Stimulated activated CD8-positive, alpha-beta memory T cell treated with anti-CD3 and anti-CD28 coated beads, Interleukin-4, amount 100 ng/mL, for 1 hour (primary cell): ENCODE results near the gene UBR2.

Experiments used
- DNase-seq, 2 donors: peaks; one replicate each; pipeline ENCODE4 v3.0.0-alpha.2; 2020; ENCODE audit warnings: low read depth in 2 of 2, low spot score in 1 of 2

Gene UBR2

GRCh38 chr6:42563697-42564505 lies at the start of gene UBR2:
Gene UBR2, plus strand, starts transcription at chr6:42564029. Its CDS starts 291 bp downstream, at chr6:42564320.
- peak; percentile 69 to 87 for DNase-seq

- no peak for DNase-seq
These were observed 49.1 kb upstream of the UBR2 start for GRCh38 chr6:42514745-42515144.

DNA sequence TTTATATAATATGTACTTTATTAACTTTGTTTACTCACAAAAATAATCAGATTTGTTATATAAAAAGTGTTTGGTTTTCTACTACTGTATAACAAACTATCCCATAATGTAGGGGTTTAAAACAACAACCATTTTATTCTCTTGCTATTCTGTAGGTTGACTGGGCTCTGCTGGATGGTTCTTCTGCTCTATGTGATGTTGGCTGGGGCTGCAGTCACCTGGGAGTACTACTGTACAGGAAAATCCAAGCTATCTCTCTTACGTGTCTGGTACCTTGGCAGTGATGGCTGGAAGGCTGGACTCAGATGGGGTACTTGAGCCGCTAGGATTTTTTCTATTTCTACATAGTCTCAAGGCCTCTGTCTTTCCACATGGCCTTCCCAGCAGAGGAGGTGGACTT lies 44.0 kb upstream of the UBR2 start:
- DNase-seq = no peak

DNA sequence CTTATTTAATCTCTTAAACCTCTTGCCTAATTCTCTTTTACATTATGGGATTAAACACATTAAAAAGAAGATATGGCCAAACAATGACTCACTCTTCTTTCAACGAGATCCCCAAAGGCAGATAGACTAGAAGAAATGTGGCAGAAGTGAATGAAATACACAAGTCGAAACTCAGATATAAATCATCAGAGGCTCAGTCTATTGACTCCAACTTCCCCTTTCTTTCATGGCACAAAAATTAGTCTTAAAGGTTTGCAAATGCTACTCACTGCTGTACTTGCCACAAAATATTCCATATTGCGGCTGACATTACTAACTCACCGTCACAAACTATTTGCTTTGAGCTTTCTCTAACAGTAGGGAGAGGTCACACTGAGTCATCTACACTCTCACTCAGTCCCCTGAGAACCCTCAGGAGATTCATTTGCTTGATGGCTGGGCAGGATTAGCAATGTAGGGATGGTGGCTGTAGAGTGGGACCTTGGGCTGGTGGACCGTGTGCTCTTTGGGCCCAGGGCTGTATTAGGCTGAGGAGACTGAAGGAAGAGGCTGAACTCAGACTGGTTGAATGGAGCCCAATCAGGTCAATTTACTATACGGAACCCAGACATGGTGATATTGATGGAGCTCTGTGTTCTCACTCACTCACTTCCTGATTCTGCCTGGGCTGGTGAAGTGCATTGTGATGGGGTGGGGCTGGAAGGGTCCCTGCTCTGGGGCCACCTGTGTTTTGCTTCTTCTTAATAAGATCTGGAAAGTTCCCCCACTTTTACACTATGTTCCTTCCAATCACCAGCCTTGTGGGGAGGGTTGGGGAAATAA lies 42.8 kb upstream of the UBR2 start:
- DNase-seq = no peak

DNA sequence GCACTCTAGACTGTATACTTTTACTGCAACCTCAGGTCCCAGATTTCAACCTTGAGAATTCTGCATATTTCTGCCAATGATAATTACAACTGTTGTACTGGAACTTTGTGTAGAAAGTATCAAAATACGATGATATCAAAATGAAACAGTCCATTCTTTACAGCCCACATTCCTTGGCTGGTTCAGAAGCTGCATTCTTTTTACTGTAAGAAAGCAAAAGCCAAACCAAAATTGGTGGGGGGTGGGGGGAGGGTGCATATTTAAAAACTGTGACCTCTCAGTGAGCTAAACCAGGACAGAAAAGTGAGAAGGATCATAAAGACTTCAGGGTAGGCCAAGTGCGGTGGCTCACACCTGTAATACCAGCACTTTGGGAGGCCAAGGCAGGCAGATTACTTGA lies 41.8 kb upstream of the UBR2 start:
- no peak for DNase-seq

- DNase-seq = no peak
These were observed 40.7 kb upstream of the UBR2 start for GRCh38 chr6:42522942-42523814.

DNA sequence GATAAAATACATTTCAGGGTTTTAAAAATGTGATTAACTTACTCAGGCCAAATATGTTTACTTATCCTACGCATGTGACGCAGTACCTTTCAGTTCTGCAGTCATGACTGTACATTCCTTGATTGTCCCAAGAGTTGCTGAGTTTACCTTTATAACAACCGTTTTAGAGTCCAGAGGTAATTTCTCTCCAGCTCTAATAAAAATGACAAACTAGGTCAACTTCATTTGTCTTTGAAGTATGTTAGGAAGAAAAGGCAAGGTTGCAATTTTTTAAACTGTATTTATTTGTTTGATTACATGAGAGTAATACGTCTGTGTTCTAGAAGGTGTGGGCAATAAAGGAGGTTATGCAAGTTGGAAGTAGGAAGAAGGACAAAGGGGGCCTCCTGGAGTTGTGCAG lies 38.6 kb upstream of the UBR2 start:
- DNase-seq = no peak

- no peak for DNase-seq
These were observed 37.2 kb upstream of the UBR2 start for GRCh38 chr6:42526616-42527015.

DNA sequence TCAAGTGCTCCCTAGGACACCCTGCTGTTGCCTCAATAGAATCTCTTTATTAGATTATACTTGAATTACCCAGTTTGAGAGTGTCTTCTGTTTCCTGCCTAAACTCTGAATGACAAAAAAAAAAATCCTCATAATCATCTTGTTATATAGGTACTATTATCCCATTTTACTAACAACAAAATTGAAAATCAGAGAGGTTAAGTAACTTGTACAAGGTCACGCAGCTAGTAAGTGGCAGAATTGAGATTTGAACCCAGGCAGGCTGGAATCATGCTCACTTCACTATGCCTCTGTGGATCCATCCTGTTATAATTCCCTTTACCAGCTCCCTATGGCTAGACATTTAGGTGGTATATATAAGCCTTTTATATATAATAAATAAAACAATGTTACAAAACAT lies 36.6 kb upstream of the UBR2 start:
- DNase-seq = no peak

DNA sequence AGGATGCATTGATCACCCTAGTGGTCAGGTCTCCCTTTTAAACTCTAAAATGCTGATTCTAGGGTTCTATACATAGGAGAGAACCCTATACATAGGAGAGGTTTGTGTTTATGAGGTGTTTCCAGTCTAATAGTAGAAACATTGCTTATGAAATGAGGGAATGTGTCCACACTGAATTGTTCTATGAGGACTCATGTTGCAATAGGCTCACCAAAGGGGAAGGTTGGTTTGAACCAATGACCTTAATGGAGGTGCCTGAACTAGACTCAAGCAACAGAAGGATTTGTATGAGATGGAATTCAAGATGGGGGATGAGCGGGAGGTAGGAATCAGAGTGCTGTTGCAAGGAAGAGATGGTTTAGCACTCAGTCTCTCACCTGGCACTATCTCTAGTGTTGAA lies 33.5 kb upstream of the UBR2 start:
- DNase-seq = no peak

DNA sequence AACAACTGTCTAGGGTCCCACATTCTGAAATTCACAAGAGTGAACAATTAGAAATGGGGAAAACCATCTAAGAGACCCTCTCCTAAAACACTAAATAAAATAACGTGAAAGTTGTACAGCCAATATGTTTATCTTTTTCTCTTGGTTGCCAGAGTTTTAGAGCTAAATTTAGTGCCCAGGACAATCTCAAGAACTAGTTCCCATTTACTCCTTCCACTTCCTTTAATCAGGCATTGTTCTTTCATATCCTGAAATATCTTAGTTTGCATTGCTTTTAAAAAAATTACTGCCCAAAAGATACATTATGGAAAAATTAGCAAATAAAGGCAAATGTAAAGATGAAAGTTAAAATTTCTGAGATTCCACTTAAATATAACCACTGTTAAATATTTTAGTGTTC lies 33.1 kb upstream of the UBR2 start:
- DNase-seq = no peak

DNA sequence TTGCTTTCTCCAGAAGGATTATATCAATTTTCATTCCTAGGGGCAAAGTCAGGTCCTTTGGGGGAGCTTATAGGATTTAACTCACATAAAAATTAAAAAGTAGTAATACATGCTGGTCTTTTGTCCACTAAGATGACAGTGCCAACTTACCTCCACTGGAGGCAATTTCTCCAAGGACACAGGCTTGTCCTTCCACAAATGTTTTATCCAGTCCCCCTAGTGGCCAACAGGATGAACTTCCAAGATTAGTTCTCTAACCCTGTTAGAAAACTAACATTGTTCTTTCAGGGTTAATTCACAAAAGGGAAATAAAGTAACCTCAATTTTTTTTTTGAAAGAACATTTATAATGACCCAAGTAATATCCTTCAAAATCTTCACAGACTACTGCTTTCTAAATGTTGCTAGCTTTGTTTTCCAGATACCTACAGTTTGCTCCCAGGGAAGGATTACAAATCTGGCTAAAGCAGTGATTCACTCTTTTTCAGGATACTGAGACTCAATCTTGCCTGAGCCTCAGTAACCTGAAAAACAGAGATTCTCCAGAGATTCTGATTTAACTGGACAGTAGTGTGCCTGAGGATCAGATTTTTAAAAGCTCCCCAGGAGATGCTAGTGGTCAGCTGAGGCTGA lies 31.7 kb upstream of the UBR2 start:
- no peak for DNase-seq

DNA sequence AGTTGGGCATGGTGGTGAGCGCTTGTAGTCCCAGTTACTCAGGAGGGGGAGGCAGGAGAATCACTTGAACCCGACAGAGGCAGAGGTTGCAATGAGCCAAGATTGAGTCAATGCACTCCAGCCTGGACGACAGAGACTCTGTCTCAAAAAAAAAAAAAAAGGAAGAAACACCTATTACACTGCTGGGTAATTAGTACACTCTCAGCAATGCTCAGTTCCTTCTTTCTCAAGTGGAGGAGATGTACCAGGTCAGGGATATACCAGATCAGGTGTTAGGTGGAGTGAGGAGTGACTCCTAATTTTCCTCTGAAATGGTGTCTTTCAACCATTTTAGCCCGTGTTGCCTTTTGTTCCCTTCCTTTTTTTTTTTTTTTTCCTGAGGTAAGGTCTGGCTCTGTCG lies 30.0 kb upstream of the UBR2 start:
- DNase-seq = no peak

- no peak for DNase-seq
These were observed 26.3 kb upstream of the UBR2 start for GRCh38 chr6:42537536-42537935.

GRCh38 chr6:42539135-42539534 lies 24.7 kb upstream of the UBR2 start:
- no peak for DNase-seq

DNA sequence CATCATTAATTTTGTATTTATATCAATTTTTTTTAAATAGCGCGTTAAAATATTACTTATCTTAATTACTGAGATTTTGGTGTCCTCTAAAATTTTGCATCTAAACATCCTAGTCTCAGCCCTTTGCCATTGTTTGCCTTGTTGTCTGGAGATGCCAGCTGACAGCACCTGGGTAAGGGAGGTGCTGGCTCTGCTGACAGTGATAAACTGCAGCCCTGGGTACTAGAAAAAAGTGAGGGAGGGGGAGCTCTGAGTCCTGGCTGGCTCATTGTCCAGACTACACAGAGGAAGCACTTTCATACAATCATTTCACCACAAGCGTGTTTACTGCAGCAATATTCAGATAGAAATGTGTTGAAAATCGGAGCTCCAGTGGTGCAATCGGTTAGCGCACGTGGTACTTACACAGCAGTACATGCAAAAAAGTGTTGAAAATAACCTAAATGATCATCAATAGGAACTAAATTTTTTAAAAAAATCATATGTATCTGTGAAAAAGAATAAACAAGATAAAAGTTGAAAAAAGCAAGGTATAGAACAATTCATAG lies 18.5 kb upstream of the UBR2 start:
- DNase-seq = no peak

GRCh38 chr6:42547407-42548329 lies 16.2 kb upstream of the UBR2 start:
- peak; percentile 64 to 80 for DNase-seq

DNA sequence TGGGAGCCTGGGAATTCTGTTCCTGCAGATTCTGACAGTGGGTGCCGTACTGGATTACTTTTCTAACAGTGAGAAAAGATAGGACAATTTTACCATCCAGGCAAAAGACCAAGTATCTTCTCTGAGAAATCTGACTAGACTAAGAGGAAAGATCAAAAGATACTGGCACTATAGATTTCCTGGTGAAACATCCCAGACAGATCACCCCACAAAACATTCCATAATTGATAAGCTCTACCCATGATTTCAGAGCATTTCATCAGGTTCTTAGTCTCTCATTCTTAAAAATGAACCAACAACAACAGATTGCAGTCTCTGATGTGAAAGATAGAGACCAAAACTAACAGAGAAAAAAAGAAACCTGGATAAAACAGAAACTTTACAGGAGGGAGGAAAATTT lies 13.6 kb upstream of the UBR2 start:
- no peak for DNase-seq

GRCh38 chr6:42551217-42551616 lies 12.6 kb upstream of the UBR2 start:
- no peak for DNase-seq

DNA sequence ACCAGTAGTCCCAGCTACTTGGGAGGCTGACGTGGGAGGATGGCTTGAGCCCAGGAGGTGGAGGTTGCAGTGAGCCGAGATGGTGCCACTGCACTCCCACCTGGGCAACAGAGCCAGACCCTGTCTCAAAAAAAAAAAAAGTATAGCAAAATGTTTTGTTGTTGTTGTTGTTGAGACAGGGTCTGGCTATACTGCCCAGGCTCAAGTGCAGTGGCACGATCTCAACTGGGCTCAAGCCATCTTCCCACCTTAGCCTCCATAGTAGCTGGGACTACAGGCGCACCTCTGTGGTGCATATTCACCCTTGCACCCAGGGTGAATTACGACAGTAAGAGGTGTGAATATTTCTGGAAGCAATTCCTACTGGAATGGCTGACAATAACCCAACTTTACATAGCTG lies 11.4 kb upstream of the UBR2 start:
- DNase-seq = no peak
